ENCODE measurements around the gene SEMA3E.

Gene SEMA3E

DNA sequence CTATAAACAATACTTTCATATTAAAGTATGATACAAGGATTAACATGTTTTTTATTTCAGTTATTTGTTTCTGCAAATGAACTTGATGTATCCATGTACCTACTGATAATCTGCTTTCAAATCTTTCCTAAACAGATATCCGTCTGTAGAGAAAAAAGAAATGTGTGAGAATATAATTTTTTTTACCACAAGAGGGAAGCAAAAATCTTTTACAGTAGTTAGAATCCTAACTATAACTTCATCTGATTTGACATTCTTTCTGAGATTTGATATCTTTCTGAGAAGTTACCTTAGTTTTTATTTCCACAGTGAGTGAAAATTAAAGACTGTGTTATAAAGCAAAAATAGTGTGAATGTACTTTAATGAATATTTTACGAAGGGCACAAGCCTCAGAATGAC is 282.3 kb downstream of the SEMA3E start:
- no peak for DNase-seq (ENCODE audit: low read depth in 1 of 2, low spot score in 1 of 2)

DNA sequence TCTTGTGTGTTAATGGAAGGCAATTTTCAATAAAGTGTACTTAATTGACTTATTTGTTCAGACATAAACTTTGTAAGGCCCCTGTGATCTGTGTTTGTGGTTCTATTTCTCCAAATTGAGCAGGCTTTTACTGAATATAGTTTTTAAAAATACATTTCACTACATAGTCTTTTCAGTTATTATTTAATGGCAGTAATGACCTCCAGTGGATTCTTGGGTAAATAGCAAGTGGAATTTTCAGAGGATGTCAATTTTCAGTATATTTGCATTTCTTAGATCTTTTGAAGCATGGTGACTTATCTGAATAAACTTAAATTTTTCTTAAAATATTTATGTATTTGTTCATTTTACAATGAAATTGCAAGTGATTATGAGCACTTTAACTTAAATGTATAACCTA is 283.2 kb downstream of the SEMA3E start:
- no peak for DNase-seq (ENCODE audit: low read depth in 1 of 2, low spot score in 1 of 2)

DNA sequence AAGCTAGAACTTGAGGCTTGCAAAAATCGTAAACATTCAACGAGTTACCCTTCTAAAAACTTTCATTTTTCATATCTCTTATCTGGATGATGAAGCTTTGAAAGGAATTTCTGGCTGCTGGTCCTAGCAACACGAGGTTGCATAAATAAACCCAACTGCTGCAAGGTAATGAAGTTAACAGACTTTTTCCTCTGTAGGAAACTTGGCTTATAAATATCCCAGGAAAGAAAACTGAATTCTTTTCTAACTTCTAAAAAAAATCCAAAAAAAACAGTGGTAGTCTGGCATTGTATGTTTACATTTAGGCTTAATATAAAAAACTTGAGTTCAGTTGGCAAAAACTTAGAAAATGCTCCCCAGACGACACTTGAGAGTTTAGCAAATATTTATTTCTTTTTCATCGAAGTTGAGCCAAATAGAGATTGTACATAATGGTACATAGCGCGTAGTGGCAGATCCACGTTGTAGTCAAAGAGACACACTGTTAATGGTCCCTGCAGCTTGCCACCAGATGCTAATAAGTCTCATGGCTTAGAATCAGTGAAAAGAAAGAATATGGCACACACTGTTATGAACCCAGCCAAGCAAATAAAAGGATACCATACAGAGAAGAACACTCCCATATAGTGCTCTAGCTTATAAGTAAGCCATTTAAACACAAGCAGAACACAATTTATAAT is 285.9 kb downstream of the SEMA3E start:
- no peak for DNase-seq (ENCODE audit: low read depth in 1 of 2, low spot score in 1 of 2)

DNA sequence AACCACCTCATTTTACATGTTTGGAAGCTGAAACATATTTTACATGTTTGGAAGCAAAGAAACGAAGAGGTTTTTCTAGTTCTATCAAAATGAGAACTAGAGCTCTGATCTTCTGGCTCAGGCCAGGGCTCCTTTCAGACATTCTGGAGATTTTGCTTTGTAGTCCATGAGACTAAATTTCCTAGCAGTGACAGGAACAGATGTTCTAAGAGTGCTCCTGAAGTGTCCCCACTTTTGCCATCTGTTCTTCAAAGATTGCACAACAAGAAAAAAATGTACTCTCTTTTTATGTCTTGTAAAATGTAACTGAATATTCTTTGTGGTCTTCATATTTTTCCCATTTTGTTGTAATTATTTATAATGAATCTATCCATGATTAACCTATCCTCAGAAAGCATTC is 289.8 kb downstream of the SEMA3E start:
- no peak for DNase-seq (ENCODE audit: low read depth in 1 of 2, low spot score in 1 of 2)

DNA sequence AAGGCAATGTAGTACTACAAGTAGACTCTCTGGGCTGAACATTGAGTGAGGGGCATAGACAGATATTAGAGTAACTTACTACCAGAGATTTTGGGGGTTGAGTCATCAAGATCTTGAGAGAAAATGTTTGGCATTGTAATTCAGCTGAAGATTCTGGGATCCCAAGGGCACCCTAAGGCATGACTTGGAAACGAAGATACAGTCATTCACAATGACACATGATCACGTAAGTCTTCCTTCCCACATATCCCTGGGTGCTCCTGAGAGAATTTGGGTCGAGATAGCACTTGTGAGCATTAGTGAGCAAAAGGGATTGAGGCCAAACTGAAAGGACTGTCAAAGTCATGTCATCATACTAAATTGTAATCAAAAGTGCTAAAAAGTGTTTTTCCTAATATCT is 293.8 kb downstream of the SEMA3E start:
- DNase-seq (ENCODE audit: low read depth in 1 of 2, low spot score in 1 of 2): no peak

DNA sequence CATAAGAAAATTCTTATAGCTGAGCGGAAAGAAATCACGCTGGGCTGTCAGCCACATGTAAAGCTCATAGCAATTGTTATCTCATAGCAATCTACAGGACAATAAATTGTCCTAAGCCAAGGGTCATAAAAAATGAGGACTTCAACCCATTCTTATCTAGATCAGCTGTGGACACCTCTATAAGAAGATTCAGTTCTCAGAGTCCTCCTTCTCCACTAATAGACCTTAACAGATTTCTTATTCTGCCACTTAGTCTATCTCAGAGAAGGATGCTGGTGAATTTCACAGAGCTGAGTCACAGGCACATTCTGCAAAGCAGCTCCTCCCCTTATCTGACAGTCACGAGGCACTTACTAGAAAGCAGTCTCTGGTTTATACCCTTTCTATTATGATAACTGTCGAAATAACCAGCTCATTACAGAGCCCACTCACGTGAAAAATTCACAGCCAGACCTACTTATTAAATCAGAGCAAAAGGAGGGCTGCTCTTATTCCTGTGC is 300.9 kb downstream of the SEMA3E start:
- DNase-seq (ENCODE audit: low read depth in 1 of 2, low spot score in 1 of 2): no peak

DNA sequence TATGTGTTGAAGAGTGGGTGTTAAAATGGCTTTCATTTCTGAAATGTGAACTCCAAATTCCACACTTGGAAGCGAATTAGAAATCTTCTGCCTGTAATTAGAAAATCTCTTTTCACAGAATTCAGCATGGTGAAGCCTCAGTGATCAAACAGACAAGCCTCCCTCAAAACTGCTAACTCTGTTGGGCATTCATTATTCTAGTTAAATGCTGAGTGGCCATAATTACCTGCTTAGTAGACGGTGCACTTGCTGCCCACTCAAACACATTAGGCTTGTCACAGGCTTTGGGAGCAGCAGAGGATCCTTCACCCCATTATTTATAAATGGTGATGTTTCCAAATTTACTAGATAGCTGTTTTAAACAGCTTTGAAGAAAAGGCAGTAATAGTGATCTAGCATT is 309.0 kb downstream of the SEMA3E start:
- no peak for DNase-seq (ENCODE audit: low read depth in 1 of 2, low spot score in 1 of 2)

DNA sequence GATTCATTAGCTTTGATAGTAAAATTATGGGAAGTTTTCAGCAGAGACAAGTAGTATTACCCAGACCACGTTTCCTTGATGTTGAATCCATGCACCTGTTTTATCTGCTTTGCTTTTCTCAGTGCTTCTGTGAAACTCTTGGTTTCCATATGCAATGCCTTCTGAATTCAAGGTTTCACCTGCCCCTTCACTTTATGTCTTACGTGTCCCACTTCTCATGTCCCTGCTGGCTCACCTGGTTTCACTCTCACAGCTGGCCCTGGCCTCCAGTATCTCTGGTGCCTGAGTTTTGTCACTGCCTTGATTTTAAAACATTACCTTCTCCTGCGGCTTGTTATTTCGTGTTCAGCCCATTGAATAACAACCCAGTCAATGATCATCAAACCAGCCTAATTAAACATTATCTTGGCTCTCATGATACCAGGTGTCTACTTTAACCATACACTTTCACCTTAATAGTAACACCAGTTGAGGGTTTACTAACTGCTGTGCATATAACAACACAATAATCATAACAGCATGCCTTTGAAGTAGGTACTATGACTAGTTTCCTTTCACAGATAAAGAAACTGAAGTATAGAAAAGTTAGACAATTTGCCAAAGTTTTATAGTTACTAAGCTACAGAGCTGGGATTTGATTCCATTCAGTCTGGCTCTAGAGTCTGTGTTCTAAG is 310.5 kb downstream of the SEMA3E start:
- no peak for DNase-seq (ENCODE audit: low read depth in 1 of 2, low spot score in 1 of 2)

DNA sequence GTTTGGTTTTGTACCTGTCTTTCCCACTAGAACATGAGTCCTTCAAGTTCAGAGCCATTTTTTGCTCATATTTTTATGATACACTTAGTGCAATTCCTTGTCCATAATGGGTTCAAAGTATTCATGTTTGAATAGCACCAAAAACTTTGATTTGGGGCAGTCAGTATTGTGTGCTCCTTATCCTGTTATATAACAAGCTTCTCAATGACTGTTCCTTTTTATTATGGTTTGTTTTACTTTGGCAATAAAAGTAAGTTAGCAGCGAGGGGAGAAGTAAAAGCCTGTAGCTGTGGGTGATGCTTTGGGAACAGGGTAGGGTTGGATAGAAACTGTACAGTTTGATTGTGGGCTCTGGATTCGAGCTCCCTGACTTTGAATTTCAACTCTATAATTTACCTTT is 311.9 kb downstream of the SEMA3E start:
- no peak for DNase-seq (ENCODE audit: low read depth in 1 of 2, low spot score in 1 of 2)

DNA sequence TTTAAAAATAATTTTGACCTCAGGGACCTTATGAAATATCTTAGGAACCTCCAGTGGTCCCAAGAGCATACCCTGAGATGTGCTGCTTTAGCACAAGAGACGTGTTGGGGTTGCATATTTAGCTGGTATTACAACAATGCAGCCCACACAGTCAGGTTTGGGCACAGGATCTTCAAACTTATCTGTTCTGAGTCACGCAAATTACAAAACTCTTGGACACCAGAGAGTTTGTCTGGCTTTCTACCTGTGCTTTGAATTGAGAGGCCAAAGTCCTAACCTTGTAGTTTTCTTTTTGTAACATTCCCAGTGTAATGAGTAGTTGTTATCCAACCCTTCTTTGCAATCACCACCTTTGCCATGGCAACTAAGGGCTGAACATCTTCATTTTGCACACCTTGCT is 322.7 kb downstream of the SEMA3E start:
- DNase-seq (ENCODE audit: low read depth in 1 of 2, low spot score in 1 of 2): no peak

DNA sequence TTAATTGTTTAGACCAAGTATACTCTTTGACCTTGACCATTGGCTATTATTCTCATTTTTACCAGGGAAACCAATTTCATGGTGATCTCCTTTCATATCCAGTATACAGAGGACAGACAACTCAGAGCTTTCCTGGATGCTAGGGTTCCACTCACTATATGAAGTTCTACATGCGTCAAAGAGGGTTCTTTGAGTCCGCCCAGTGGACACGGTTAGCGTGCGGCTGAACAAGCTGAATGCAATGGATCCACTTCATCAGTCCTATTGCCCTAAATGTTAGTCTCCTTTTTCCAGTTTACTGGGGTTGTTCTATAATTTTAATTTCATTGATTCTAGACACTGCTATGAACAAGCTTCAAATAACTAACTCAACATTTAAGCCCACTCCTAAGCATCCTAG is 323.9 kb downstream of the SEMA3E start:
- DNase-seq (ENCODE audit: low read depth in 1 of 2, low spot score in 1 of 2): no peak

DNA sequence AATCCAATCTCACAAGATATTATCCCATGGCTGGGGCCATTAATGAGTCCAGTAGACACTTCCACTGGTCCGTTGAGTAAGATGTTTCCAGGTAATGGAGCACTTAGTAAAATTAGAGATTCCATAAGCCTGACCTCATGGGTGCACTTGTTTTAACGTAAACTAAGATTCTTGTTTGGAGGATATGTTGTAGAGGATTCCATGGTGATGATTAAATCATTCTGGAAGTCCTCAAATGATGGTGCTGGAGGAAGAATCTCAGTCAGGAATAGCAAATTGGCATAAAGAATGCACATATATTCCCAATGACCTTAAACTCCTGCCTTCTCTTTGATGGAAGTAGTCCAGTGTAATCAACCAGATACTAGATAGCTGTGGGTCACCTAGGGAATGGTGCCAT is 324.3 kb downstream of the SEMA3E start:
- no peak for DNase-seq (ENCODE audit: low read depth in 1 of 2, low spot score in 1 of 2)

DNA sequence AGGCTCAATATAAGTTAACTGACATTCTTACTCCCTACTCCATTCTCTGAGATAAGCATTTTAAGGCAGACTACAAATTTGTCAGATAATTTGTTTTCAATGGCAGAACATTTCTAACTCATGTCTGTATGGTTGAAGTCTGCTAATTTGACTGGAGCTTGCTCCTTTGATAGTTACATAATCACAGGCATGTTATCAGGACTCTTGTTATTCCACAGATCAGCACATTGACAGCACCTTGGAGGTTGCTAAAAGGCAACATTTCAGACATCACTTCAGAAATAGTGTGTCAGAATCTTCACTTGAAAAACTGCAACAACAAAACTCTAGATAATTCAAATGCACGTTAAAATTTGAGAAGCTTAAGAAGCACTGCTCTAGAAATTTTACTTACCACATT is 327.9 kb downstream of the SEMA3E start:
- no peak for DNase-seq (ENCODE audit: low read depth in 1 of 2, low spot score in 1 of 2)

DNA sequence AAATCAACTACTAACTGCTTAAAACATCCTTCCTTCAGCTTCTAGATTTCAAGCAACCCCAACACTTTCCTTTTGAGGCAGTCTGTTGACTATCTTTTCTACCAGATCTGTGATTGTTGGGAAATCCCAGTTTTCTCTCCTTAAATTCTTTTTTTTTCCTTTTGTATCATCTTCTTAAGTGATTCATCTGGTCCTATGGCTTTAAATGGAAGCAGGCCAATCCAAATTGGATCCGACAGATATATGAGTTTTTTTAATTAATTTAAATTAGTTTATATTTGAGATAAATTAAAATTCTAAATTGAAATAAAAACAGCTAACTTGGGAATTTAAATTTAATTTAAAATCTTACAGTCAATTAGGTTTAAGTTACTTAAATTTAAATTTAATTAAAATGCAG is 335.0 kb downstream of the SEMA3E start:
- no peak for DNase-seq (ENCODE audit: low read depth in 1 of 2, low spot score in 1 of 2)

Measured in activated CD4-positive, alpha-beta T cell treated with anti-CD3 and anti-CD28 coated beads, Interleukin-2, amount 50 U/mL, for 24 hours (primary cell).